NB4 (cell line): ENCODE results near the gene KIAA1958.

ENCODE experiments used
- MYC ChIP-seq: IDR thresholded peaks from 2 replicates; pipeline ENCODE4 v1.6.1; 2011; ENCODE audit warnings: low read depth, low read length
- TF ChIP-seq, protein P1 (sequence below): IDR thresholded peaks from one replicate; pipeline ENCODE4 v1.5.1; 2012; ENCODE audit warnings: low read depth, low read length

DNA sequence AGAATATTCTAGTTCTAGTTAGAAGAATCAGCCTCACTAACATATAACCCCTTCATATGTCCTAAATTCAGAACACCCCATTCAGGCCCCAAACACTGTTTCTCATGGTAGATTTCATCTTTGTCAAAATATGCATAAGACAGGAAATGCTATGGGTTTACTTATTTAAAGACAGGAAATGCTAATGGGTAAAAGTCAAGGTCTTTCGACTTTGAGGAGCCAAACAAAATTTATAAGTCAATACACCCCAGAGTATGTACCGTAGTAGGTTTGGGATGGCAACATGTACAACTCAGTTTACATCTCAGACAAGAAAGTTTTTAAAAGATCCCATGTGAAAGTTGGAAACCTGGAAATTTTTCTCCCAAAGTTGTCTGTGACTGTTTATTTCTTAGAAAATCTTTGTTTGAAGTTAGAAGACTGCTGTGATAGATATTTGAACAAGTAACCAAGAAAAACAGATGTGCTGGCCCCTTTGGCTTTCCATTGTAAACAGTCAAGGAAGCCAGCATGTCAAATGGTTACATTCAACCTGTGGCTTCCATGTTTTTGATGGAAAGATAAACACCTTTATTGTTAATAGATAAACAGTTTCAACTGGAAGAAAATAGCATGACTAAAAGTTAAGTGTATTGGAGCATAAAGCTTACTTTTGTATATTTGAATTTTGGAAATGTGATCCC, 129.1 kb downstream of the KIAA1958 start:
- TF ChIP-seq, protein P1, sequence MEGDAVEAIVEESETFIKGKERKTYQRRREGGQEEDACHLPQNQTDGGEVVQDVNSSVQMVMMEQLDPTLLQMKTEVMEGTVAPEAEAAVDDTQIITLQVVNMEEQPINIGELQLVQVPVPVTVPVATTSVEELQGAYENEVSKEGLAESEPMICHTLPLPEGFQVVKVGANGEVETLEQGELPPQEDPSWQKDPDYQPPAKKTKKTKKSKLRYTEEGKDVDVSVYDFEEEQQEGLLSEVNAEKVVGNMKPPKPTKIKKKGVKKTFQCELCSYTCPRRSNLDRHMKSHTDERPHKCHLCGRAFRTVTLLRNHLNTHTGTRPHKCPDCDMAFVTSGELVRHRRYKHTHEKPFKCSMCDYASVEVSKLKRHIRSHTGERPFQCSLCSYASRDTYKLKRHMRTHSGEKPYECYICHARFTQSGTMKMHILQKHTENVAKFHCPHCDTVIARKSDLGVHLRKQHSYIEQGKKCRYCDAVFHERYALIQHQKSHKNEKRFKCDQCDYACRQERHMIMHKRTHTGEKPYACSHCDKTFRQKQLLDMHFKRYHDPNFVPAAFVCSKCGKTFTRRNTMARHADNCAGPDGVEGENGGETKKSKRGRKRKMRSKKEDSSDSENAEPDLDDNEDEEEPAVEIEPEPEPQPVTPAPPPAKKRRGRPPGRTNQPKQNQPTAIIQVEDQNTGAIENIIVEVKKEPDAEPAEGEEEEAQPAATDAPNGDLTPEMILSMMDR: no peak
- no peak for TF ChIP-seq MYC
